ENCODE results near the gene KCTD21.
"Not testable (repeated sequence)": the region's sequence is repeated elsewhere in the genome, so short reads cannot be mapped to it uniquely, and the experiment has no call there.

Gene KCTD21

GRCh38 chr11:78200553-78200952 lies 12.1 kb upstream of the KCTD21 start:
- no peak for DNase-seq

DNA sequence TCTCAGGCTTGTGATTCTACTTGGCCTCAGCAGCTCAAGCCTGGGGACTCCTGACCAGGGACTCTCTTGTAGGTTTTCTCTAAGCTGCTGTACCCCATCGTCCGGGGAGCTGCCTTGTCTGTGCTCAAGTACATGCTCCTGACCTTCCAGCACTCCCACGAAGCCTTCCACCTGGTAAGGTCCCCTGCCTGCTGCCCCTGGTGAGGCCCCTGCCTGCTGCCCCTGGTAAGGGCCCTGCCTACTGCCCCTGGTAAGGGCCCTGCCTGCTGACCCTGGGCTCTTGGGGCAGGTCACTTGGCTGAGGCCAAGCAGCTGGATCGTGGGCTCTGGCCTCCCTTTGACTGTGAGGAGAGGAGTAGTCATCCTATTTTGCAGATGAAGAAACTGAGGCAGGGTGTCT lies 11.6 kb upstream of the KCTD21 start:
- DNase-seq, result no peak

- DNase-seq, result no peak
Measured at GRCh38 chr11:78199653-78200015, 11.2 kb upstream of the KCTD21 start.

DNA sequence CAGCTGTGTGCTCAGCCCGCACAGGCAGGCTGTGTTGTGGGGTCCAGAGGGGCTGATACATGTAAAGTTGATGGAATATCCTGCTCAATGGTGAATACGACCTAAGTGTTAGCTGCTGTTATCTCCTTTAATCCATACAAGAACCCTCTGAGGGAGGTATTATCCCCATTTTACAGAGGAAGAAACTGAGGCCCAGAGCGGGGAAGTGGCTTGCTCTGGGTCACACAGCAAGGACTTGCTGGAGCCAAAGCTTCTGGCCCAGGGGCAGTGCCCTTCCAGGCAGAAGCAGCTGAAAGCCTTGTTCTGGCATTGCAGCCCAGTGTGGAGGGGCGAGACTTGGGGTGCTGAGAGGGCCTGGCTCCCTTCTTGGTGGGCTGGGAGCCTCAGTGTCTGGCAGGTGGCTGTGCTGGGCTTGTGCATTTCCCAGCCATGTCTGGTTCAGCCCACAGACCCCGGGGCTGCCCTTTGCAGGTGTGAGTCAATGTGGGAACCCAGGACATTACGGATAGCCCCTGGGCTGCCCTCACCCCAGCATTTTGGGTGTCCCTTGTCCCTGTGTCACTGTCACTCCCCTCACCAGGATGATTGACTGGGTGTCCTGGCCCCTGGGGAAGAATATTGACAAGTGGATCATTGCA lies 10.7 kb upstream of the KCTD21 start:
- no peak for DNase-seq

DNA sequence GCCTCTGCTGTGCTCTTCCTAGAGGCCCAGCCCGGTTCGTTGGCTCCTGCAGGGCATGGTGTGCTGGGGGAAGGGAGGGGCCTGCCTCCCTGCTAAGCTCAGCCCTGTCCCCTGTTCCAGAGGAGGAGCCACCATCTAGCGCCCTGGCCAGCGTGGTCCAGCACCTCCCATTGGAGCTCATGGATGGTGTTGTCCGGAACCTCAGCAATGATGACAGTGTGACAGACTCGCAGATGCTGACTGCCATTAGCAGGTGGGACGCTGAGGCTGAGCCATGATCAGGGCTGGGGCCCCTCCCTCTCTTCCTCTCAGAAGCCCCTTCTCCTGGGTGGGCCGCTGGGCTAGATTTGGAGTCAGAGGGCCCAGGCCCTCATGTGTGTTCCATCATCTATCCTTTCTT lies 9.4 kb upstream of the KCTD21 start:
- no peak for DNase-seq

DNA sequence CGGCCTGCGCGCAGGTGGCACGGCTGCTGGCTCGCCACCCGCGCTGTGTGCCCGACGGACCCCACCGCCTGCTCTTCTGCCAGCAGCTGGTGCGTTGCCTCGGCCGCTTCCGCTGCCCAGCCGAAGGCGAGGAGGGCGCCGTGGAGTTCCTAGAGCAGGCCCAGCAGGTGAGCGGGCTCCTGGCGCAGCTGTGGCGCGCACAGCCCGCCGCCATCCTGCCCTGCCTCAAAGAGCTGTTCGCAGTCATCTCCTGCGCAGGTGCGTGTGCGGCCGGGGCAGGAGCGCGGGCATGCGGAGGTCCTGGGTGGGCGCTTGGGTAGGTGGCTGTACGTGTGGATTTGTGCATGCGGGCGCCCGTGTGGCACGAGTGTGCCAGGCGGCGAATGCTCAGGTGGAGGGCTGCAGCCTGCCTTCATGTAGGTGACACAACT lies 8.2 kb upstream of the KCTD21 start:
- DNase-seq, result no peak

GRCh38 chr11:78195917-78196560 lies 7.6 kb upstream of the KCTD21 start:
- no peak for DNase-seq

DNA sequence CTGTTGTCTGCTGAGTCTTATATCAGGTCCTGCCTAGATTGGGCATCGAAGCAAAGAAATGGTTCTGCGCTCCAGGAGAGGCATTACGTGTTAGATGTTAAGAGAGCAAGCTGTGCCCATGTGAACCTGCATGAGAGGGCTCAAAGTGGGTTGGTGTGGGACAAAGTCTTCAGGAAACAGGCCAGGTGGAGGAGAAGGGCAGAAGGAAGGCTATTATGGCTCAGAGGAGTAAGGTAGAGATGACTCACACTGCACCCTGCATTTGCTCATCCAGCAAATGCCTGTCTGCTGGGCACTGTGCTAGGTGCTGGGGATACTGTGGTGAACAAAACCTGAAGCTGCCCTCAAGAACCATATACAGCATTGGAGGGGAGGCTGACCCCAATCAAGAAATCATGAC lies 6.1 kb upstream of the KCTD21 start:
- no peak for DNase-seq

DNA sequence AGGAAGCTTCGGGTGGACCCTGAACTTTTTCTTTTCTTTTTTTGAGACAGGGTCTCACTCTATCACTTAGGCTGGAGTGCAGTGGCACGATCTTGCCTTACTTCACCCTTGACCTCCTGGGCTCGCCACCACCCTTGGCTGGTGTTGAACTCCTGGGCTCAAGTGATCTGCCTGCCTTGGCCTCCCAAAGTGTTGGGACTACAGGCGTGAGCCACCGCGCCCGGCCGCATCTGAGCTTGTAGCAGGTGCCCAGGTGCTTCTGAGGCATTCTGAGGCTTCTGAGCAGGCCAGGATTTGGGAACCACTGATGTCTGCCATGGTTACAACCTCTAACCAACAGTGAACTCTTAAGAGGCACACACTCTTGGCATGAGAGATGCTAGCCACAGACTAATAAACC lies 5.4 kb upstream of the KCTD21 start:
- DNase-seq, result no peak

- DNase-seq, result no peak
Measured at GRCh38 chr11:78192911-78193351, 4.5 kb upstream of the KCTD21 start.

GRCh38 chr11:78192223-78192719 lies 3.8 kb upstream of the KCTD21 start:
- no peak for DNase-seq

DNA sequence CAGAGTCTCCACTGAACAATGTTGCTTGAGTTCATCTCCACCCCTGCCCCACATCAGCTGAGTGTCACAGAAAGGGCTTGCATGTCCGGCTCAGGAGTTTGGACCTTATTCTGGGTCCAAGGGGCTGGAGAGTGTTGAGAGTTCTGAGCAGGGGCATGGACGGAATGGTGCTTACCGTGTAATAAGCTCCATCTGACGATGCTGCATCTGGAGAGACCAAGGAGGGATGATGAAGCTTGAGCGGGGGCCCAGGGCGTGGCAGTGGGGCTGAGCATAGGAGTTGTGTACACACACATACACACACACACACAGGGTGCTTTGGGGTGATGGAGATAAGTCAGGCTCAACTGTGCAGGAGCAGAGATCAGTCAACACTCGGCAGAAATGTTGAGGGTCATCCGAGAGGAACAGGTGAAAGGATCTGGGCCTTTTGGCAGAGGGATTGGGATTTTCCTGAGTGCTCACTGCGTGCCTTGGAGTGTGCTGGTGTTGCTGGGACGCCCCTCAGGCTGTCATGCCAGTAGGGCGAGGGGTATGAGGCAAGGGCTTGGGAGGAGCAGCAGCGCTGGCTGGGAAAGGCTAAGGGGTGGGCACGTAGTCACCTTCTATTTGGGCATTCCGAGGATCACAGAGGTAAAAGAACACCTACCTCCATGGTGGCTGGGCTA lies 2.6 kb upstream of the KCTD21 start:
- no peak for DNase-seq

DNA sequence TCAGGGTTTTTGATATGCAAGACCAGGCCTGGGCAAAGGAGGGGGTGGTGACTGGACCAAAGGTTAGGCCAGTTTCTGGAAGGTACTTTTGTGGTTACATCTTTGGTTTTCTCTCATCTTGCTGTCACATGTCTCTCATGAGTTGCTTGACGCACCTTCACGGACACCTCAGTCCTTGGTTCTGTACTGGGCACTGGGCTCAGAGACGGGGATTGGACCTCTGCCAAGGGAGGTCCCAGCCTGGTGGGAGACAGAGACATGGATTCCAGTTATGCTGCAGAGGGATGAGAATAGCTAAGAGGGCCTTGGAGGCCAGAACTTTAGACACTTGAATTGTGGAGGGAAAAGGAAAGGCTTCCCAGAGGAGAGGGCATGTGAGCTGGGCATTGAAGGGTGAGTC lies 1.9 kb upstream of the KCTD21 start:
- DNase-seq, result no peak

DNA sequence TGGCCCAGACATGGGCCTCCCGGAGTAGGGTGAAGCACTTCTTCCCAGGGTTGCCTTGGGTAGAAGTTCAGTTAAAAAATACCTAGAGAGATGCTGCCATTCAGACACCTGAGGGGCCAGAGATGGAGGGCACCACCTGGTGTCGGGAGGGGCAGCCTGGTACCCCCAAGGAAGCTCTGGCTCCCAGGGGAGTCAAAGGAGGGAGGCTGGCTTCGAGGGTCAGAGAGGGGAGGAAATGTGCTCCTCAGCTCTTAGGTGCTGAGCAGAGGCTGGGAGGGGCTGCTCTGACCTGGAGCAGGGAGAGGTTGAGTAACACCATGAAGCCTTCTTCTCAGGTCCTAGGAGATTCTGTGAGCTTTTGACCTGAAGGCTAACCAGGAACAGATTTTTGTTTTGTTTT lies 1.4 kb upstream of the KCTD21 start:
- DNase-seq, result no peak

DNA sequence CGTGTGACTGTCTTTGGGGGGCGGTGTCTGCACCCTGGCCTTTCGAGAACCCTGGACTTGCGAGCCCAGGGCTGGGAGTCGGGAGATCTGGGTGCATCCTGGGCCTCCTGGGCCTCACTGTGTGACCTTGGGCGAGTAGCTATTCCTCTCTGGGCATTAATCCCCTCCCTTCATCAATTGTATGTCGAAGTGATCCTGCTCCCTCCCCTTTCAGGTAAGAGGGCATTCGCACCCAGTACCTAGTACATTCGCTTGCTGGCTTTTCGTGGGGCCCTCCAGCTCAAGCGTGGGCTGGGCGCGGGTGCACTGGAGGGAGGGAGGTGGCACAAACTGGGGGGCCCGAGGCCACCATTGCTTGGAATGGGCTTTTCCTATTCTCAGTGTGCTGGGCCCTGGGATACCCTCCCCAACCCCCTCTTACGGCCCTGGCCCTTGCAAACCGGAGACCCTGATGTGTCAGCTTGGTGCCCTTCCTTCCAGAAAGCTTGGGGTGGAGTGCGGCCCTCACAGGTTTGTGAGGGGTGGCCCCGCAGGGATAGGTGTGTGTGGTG lies 823 bp upstream of the KCTD21 start:
- DNase-seq, result no peak

GRCh38 chr11:78187366-78188285 lies 800 bp downstream of the KCTD21 start:
- peak in 1 of 4 experiments; percentile 67 for DNase-seq

DNA sequence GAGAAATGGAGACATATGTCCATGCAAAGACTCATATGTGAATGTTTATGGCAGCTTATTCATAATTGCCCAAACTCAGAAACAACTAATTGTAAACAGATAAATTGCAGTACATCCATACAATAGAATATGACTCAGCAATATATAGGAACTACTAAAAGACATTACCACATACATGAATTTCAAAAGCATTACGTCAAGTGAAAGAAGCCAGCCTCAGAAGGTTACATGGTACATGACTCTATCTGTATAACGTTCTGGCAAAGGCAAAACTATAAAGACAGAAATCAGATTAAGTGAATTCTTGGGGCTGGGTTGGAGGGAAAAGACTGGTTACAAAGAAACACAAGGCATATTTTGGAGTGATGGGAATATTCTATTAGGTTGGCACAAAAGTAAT lies 7.2 kb downstream of the KCTD21 start:
- DNase-seq, result no peak

- DNase-seq, result no peak
Measured at GRCh38 chr11:78180751-78181150, 7.7 kb downstream of the KCTD21 start.

DNA sequence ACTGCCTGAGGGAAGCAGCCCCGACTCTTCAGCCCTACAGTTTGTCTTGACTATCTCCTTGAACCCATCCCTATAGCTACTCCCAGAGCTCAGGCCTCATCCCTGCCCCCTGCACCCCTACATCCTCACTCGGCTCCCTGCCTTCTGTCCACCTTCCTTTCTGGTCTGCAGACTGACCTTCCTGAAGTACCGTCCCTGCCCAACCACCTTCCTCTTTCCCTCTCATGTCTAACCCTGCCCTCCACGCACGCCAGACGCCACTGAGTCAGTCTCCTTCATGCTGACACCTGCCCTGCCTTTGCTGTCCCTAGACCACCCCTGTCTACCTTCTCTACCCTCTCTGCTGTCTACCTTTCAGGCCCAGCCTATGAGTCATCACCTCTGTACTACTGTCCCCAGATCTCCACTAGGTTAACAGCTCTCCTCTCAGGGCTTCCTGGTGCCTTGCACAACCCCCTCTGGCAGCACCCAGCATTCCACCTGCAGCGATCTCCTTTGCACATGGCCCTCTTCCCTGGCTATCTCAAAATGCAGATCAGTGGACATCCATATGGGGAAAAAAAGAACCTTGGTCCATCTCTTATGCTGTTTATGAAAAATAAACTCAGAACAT lies 8.9 kb downstream of the KCTD21 start:
- no peak for DNase-seq

- DNase-seq, result no peak
Measured at GRCh38 chr11:78177216-78177615, 11.2 kb downstream of the KCTD21 start.

- DNase-seq, result no peak
Measured at GRCh38 chr11:78176605-78177141, 11.8 kb downstream of the KCTD21 start.

- DNase-seq, result not testable (repeated sequence)
Measured at GRCh38 chr11:78175862-78176261, 12.6 kb downstream of the KCTD21 start.
